DMS53 treated with DMSO at 0.1 percent for 48 hours (cell line): ENCODE measurements around the gene RANBP3L.
A peak's percentile ranks its signal among the peaks of the same experiment; 100 is the strongest.

Experiments used
- DNase-seq: peaks from one replicate; lab custom pipeline; 2025; ENCODE audit not compliant: unreplicated experiment; lab: John Stamatoyannopoulos, UW

Gene RANBP3L

DNA sequence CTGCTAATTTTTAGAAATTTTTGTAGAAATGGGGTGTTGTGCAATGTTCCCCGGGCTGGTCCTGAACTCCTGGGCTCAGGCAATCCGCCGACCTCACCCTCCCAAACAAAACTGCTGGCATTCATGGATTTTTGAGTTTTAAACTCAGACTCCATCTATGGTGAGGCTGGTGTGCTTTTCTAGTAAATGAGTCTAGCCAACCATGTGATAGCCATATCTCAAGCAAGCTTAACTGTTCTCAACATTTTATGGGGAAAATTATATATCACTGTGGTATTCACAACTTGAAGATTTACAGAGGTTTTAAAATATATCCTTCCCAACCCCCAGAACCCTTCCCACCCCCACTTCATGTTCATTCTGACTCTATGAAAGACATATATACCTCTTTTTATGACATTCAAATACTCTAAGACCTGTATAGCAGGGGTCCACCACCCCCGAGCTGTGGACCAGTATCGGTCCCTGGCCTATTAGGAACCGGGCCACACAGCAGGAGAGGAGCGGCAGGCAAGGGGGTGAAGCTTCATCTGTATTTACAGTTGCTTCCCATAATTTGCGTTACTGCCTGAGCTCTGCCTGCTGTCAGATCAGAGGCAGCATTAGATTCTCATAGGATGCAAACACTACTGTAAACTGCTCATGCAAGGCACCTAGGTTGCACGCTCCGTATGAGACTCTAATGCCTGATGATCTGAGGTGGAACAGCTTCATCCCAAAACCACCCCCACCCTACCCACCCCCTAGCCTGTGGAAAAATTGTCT is 55.5 kb downstream of the RANBP3L start:
- DNase-seq, result no peak

DNA sequence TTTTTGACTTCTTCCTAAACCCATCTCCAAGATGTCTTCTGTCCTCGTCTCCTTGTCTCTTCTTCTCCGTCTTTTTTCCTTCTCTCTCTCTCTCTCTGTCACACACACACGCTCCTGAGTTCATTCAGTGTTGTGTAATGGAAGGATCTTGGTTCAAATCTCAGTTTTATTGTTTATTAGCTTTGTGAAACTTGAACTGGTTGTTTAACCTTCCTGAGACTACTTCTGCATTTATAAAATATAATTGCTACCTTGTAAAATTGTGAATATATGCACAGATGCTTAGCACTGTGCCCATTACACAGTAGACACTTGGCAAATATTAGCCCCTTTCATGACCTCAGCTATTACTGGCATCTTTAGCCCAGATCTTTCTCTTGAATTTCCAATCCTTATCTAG is 57.6 kb downstream of the RANBP3L start:
- DNase-seq, result no peak

DNA sequence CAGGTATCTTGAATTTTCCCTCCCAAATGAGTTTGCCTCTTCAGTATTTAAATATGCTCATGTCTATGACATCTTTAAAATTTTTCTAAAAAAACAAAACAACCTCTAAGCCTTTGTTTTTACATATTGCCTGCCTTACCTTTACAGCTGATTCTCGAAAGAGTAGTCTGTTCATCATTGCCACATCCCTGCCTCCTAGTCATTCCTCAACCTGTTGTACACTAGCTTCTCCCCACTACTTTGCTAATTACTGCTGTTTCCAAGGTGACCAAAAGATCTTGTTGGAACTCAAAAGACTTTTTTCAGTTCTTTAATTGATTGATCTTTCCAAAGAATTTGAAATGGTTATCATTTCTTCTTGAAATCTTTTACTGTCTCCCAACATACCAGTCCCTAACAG is 58.0 kb downstream of the RANBP3L start:
- DNase-seq, result no peak

DNA sequence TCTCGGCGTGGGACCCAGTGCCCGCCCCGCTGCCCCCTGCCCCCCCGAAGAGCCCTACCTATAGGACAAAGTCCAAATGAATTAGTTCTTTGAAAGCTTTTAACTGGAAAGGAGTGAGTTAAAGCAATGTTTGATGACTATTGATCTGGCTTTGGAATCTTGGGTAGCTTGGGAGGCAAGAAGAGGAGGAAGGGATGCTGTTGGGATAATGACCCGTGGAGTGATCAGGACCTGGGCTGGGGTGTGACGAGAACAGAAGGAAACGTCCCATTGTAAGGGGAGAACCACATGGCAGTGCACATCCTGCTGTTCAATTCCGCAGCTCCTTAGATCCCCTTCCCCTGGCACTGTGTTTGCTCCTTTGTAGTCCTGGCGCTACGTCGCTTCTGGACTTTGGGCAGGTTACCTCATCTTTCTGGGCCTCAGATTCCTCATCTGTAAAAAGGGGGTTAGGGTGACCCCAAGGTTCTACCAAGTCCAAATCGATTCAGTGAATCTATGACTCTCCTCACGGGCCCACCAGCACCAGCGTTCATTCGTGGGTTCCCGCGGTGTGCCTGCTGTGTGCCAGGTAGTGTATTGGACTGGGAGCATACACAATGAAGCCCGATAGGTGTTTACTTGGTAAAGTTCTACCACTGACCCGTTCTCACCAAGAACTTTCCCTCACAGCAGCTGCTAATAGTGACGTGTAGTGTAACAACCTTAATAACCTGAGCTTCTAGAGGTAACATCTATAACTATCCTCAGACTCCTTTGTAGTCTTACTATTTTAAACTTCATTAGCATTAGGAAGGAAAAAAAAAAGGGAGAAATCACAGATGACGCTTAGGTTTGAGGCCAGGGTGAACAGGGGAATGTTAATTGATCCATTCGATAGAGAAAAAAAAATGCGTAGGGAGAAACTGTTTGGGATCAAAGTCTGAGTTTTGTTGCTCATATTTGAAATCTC is 58.9 kb downstream of the RANBP3L start:
- DNase-seq, result no peak

DNA sequence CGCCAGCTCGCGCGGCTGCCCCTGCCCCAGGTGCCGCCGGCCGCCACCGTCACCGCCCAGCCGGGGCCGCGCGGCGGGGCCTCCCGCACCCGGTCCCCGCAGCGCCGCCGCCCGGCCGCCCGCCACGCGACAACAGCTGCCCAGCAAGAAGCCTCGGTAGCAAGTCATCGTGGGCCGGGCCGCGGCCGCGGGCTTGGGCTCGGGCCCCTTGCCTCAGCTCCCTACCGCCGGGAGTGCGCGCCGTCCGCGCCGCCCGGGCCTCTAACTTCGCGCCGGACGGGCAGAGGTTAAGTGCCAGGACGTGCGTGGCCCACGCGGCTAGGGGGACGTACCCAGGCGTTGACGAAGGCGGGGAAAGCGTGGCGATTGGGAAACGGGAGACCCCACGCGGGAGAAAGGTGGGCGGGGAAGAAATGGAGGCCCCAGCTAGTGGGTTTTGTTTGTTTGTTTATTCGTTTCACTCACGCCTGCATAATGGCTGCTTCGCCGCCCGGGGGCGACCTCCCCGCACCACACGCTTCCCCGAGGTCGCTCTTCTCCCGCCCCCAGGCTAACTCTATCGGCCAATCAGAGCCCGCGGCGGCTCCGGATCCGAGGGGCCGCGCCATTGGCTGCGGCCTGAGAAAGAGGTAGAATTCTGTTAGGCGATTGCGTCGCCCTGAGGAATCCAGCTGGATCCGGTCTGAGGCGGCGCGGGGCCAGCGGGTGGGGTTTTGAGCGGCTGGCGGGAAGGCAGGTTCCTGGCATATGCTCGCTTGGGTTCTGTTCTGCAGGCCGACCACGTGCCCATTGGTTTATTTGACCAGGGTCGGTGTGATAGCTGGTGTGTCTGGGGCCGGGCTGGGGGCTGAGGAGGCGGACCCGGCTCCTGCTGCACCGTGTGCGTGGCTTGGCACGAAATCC is 59.8 kb downstream of the RANBP3L start, which contains the start of gene NADK2:
NADK2 (minus strand) TSS at position 295 of the 903 bp plus-strand sequence; CDS start at position 168, 127 bp downstream.
- DNase-seq, result peak; percentile 82

DNA sequence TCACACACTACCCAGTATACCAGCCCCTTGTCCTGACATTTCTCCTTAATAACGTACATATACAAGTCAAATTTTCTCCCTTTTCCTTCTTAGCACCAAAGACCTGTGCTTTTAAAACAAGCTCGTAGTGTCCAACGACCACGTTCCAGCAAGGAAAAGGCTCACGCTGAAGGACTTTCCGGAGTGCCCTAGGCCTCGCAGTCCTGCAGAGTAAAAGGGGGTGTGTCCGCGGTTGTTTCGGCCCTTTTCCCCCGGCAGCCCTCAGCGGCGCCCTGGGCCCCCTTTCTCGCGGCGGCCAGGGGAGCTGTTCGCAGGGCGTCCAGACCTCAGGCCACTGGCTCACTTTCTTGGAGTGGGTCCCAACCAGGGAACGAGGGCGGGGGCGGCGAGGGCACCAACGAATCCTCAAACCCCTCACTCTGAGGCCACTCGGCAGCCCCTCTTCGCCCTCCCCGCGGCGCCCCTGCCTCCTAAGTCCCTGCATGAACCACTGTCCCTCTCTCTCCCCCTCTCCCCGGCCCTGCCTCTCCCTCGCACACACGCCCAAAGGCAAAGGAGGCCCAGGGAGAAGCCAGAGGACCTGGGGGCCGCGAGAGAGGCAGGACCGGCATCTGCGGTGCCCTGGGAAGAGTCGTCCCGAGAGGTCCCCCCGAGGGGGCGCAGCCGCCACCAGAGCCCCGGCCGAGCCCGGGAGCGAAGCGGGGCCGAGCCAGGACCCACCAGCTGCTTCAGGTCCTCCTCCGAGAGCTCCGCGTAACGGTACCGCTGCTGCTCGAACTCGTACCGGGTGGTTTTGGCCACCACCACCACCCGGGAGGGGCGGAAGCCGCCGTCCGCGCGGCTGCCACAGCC is 60.7 kb downstream of the RANBP3L start:
- peak; percentile 29 for DNase-seq

DNA sequence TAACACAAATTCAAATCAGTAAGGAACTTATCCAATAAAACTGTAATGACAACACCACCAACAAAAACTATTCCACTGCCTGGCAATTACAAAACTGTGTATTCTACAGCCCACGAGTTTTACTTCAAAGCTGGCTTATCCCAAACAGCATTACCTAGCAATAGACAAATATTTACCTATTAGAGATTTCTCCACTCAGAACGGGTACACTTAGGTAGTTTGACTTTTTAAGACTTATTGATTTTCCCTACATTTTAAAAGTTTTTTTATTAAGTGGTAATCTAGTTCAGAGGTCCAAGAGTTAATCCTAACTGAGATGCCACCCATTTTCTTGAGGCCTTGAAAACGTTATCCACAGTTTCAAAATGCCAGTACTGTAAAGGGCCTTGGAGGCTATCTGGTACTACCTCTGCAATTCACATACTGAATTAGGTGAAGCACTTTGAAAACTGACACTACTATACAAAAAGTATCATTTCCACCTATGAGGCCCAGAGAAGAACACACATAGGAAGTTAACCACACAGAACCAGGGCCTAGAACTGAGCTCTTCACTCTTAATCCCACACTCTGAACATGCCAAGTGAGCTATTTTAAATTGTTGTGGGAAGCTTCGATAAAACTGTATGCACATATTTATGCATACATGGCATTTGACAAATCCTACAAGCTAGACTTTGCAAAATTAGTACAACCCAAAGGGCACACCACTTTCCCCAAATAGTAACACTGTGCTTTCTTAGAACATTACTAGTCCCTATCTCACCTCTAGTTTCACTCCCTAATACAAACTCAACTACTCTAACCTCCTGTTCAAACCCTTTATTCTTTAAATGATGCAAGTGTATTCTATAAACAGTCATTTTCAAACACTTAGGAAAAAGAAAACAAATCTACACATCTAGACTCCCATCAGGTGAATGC is 62.1 kb downstream of the RANBP3L start:
- DNase-seq, result peak; percentile 33

DNA sequence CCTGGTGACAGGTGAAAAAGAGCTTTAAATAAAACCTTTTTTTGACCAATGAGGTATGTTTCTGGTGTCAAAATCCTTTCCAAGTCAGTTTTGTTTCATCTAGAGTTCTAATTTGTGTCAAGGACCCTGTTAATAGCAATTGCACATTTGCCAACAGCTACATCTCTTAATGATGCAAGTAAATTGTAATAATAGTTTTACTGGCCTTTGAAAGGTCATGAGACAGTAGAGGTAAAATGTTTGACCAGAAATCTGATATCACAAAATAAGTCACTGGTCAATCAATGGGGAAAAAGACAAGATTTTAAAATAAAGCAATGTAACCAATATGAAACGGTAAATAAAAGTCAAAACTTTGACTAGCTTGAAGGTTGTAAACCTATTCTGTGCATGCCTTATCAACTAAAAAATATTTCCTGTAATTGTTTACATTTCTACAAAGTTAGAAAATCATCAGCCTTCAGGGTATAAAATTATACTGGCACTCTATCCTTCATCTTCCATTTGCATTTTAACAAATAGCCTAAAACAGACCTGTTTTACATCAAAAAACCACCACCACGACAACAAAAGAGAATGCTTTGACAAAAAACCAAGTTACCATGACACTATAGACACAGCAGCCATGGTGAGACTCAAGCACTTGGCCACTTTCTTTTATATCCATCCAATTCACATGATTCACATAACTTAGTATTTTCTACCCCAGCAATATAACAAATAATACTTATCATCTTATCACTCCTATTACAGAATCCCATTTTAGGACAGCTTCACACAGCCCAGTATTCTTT is 63.0 kb downstream of the RANBP3L start:
- no peak for DNase-seq

DNA sequence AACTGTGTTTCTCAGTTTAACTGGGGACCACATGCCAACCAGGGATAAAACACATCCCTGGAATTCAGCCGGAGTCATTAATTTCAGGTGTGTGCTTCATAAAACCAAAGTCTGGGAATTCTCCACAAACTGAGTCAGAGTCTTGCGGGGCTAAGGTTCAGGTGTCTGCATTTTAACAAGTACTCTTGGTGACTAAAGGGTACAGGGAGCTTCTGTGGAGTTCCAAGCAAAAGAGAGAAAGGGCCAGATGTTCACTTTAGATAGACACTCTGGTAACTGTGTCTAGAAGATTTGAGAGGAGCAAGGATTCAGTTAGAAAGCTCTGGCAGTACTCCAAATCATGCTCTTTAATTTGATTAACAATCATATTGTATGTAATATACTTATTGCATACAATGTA is 64.0 kb downstream of the RANBP3L start:
- DNase-seq, result no peak

DNA sequence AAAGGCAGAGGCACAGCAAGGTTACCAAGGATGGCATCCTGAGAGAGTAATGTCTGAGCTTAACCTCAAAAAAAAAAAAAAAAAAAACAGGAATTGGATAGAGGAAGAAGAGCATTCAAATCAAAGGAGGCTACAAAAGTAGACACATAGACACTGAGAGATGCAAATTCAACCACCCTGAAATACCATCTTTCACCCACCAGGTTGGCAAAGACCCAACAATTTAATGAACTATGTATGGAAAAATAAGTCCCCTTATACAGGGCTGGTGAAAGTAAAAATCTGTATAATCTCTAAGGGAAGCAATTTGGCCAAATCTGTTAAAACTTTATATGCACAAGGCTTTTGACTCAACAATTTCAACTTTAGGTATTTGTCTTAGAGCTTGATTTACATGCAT is 64.9 kb downstream of the RANBP3L start:
- DNase-seq, result no peak

DNA sequence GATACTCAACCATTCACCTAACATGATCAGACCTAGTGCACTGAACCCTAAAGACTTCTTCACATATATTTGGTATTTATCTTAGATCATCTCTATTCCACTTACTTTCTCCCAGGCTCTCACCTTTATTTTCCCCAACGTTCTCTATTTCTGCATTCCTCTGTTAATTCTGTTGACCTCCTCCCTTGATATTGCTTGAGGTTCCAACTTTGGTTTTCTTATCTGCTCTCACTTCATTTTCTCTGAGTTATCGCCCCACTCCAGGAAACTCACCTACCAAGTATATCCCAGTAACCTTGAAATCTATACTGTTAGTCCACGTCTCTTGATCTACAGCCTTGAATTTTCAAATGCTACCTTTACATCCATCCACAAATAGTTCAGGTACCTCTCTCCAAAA is 69.2 kb downstream of the RANBP3L start:
- no peak for DNase-seq

DNA sequence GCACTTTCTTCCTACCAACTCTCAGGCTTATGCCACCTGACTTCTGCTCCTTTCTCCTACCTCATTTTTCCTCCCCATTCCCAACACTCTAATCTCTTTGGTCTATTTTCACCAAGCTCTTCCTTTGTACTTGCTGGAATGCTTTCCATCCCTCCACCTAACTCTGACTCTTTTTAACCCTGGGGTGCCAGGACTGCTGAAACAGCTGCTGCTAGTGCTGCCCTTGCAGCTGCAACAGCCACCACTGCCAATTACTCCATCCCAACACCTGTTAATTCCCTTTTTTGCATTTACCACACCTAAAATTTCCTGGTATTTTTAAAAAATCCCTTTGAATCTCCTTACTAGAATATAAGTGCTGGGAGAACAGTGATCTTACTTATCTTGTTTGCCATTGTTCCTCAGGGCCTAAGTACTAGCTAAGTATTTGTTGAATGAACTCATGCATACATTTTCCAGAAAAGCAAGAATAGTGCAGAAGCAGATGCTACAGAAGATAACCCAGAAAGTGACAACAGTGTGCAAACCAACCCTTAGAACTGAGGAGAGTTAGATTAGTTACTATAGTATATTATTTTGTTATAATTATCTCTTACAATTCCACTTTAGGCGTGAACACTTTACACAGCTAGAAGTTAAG is 71.4 kb downstream of the RANBP3L start:
- peak; percentile 12 for DNase-seq

DNA sequence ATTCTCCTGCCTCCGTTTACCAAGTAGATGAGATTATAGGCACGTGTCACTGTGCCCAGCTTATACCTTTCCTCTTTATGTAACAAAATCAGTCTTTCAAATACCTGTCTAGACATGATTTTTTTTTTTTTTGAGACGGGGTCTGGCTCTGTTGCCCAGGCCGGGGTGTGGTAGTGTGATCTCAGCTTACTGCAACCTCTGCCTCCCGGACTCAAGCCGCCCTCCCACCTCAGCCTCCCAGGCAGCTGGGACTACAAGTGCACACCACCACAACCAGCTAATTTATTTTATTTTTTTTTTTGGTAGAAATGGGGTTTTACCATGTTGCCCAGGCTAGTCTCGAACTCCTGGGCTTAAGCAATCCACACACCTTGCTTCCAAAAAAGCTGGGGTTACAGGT is 73.2 kb downstream of the RANBP3L start:
- no peak for DNase-seq

DNA sequence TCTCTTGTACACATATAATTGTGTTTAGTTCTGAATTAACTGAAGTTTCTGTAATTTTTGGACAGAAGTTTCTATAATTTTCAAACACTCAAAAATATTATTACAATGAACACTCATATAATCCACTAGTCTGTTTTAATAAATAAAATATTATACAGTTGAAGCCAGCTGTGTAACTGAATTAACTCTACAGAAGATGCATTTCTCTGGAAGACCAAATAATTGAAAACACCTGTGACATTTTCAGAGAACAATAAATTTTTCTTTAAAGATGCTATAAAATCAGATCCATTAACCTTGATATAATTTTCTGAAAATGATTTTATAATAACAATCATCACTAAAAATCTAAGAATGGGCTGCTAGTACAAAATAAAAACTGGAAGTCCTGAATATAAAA is 74.7 kb downstream of the RANBP3L start:
- DNase-seq, result no peak

DNA sequence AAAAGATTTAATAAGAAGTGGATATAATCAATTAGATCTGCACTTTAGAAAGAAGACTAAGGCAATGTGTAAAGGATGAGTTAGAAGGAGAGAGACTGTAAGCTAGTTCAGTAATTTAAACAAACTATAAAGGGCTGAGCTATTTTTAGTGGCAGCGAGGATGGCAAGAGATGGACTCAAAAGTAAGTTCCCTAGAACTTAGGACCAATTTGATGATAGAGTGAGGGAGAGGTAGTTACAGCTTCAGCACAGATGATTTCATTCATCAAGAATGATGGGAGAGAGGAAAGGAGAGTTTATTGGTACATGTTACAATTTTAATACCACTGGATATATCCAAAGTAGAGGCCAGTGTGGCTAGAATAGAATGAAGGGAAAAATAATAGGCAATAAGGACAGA is 79.1 kb downstream of the RANBP3L start:
- no peak for DNase-seq

DNA sequence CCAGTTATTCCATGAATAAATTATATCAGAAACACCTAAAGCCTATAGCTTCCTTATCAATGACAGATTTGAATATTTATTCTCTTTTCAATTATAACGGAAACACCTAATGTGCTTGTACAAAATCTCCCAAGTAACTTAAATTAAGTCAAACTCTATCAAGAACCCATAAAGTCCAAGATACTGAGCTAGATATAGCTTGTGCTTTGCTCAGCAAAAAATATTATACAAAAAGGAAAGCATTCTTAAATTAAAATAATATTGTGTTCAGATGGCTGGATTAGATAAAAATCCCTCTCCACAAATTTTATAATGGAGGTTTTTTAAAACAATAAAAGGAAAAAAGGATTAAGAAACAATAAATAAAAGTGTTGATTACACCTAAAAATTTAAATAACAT is 83.7 kb downstream of the RANBP3L start:
- DNase-seq, result no peak

DNA sequence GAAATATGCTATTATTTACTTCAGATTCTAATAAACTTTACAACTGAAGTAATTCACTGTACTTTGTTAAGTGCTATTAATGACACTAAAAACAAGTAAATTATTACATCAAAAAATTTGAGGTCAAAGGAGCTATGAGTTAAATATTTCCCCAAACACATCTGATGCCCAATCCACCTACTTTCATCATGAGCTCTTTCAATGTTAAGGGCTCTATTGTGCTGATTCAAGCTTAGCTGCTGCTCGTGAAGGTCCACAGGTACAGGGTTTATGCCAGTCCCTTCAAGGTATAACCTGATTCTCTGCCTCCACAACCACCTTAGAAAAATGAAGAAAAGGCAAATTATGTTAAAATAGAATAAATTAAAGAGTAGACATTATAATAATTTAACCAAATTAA is 84.1 kb downstream of the RANBP3L start:
- no peak for DNase-seq

DNA sequence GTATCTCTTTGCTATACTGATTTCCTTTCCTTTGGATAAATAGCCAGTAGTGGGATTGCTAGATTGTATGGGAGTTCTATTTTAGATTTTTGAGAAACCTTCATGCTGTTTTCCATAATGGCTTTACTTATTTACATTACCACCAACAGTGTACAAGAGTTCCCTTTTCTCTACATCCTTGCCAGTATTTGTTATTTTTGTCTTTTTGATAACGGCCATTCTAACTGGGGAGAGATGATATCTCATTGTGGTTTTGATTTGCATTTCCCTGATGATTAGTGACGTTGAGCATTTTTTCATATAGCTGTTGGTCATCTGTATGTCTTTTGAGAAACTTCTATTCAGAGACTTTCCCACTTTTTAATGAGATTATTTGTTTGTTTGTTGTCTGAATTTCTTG is 85.8 kb downstream of the RANBP3L start:
- DNase-seq, result no peak
